Measurements from ENCODE around the gene PCP2. TPM values are rescaled to one million over a fixed set of nuclear protein-coding genes. Genes with fewer than 3 reads are reported as not detected.

Gene PCP2
- total RNA-seq, 1 experiment from 2014 or later: not detected

DNA sequence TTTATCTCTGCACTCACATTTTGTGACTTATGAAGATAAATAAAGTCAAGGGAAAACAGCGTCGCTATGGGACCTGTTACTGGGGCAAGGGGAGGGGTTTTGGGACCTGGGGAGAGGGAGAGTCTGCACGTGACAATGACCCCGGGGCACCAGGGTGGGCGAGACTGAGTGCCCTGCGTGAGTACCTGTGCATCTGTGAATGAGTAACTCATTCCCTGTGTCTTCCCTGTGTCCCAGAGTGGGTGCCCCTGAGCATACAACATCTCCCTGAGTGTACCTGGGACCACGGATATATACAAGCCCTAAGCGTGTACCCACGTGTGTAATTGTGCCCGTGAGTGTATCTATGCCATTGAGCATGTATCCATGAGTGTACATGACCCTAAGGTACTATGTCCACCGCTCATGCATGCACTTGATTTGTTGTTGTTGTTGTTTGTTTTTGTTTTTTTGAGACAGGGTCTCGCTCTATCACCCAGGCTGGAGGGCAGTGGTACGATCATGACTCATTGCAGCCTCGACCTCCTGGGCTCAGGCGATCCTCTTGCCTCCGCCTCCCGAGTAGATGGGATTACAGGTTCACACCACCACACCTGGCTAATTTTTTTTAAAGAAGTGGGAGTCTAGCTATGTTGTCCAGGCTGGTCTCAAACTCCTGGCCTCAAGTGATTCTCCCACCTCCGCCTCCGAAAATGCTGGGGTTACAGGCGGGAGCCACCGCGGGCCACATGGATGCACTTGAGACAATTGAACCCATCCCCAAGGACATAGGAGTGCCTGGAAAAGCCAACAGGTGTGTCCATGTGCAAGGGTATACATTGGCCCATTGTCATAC is 46.5 kb upstream of the PCP2 start:
- no peaks in the 10 kb centered on the region for H3K27me3 ChIP-seq (ENCODE audit: low read length)
- H3K27ac ChIP-seq (ENCODE audit: low read length): no peak overlapping the region
- H3K9ac ChIP-seq (ENCODE audit: low read length): peak overlapping the region; percentile 98
- intact Hi-C loops (cut with micrococcal nuclease): loop anchor here (1.0 kb wide), 3 partner anchors 28 to 119 kb away; no protein-coding TSS in a partner anchor
- TSS peak; percentile 86 for BruUV-seq (replicated peaks)
- peaks cover 20% of the 10 kb centered on the region for H3K79me2 ChIP-seq (ENCODE audit: low read length)
- H3K4me1 ChIP-seq (ENCODE audit: insufficient read depth, low read length): peaks cover 25% of the 10 kb centered on the region; the same call in 1 of the 2 replicates
- H3K4me2 ChIP-seq (ENCODE audit: low read length): peak overlapping the region; percentile 98
- POLR2A ChIA-PET (ENCODE audit: unreplicated experiment): no interaction called here
- no peaks in the 10 kb centered on the region for H3F3A ChIP-seq (ENCODE audit: low read length, unreplicated experiment)
- no peaks in the 10 kb centered on the region for H4K20me1 ChIP-seq (ENCODE audit: low read length)
- TF ChIP-seq EZH2phosphoT487 (IDR thresholded peaks at IDR 0.05; ENCODE audit: borderline replicate concordance, low read length) (no peak), EZH2 (IDR thresholded peaks at IDR 0.05; ENCODE audit: low read length, unreplicated experiment) (no peak)
- TF ChIP-seq, protein P1, sequence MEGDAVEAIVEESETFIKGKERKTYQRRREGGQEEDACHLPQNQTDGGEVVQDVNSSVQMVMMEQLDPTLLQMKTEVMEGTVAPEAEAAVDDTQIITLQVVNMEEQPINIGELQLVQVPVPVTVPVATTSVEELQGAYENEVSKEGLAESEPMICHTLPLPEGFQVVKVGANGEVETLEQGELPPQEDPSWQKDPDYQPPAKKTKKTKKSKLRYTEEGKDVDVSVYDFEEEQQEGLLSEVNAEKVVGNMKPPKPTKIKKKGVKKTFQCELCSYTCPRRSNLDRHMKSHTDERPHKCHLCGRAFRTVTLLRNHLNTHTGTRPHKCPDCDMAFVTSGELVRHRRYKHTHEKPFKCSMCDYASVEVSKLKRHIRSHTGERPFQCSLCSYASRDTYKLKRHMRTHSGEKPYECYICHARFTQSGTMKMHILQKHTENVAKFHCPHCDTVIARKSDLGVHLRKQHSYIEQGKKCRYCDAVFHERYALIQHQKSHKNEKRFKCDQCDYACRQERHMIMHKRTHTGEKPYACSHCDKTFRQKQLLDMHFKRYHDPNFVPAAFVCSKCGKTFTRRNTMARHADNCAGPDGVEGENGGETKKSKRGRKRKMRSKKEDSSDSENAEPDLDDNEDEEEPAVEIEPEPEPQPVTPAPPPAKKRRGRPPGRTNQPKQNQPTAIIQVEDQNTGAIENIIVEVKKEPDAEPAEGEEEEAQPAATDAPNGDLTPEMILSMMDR (conservative IDR thresholded peaks at IDR 0.05; ENCODE audit: low read depth, low read length): no peak
- peak overlapping the region; percentile 97 for H3K4me3 ChIP-seq (ENCODE audit: low read length)
- no peaks in the 10 kb centered on the region for H3K9me2 ChIP-seq (replicated peaks; ENCODE audit: low read length)
- H3K9me3 ChIP-seq (ENCODE audit: low read length): no peaks in the 10 kb centered on the region
- CTCF ChIA-PET: interaction anchor here (1.0 to 2.2 kb wide), 6 partner anchors 19 to 120 kb away, joined by 3 to 48 read pairs (median 4); no protein-coding TSS in a partner anchor
- DNase-seq: no peak
- ATAC-seq: no peak
- 0 out of 2 replicates have a peak, but pooled peaks cover 10% of the 10 kb centered on the region for H3K36me3 ChIP-seq (ENCODE audit: low read depth, low read length)
- H2AFZ ChIP-seq (ENCODE audit: low read length): peak overlapping the region; percentile 88

- ChIA-PET POLR2A (ENCODE audit: unreplicated experiment) (no interaction called here), CTCF (no interaction called here)
- H3K4me2 ChIP-seq (ENCODE audit: low read length): peak overlapping the region; percentile 67
- BruUV-seq (replicated peaks): no TSS peak
- H3K27me3 ChIP-seq (ENCODE audit: low read length): no peaks in the 10 kb centered on the region
- H3K27ac ChIP-seq (ENCODE audit: low read length): no peak overlapping the region
- H2AFZ ChIP-seq (ENCODE audit: low read length): peak overlapping the region; percentile 44
- intact Hi-C loops (cut with micrococcal nuclease): loop anchor here (1.0 kb wide), 1 partner anchor 111 kb away; no protein-coding TSS in a partner anchor
- peak; percentile 55 for DNase-seq
- H3K4me3 ChIP-seq (ENCODE audit: low read length): no peak overlapping the region
- H3K79me2 ChIP-seq (ENCODE audit: low read length): peaks cover 20% of the 10 kb centered on the region
- H3F3A ChIP-seq (ENCODE audit: low read length, unreplicated experiment): no peaks in the 10 kb centered on the region
- TF ChIP-seq, protein P1 (conservative IDR thresholded peaks at IDR 0.05; ENCODE audit: low read depth, low read length): peak; percentile 57
- no peak for TF ChIP-seq EZH2phosphoT487 (IDR thresholded peaks at IDR 0.05; ENCODE audit: borderline replicate concordance, low read length)
- H3K9me2 ChIP-seq (replicated peaks; ENCODE audit: low read length): no peaks in the 10 kb centered on the region
- no peaks in the 10 kb centered on the region for H3K9me3 ChIP-seq (ENCODE audit: low read length)
- H3K36me3 ChIP-seq (ENCODE audit: low read depth, low read length): 0 out of 2 replicates have a peak, but pooled peaks cover 10% of the 10 kb centered on the region
- H3K9ac ChIP-seq (ENCODE audit: low read length): no peak overlapping the region
- ATAC-seq: peak; percentile 52
- no peaks in the 10 kb centered on the region for H4K20me1 ChIP-seq (ENCODE audit: low read length)
- peaks cover 25% of the 10 kb centered on the region; the same call in 1 of the 2 replicates for H3K4me1 ChIP-seq (ENCODE audit: insufficient read depth, low read length)
Observed at GRCh38 chr19:7678971-7679751, 45.6 kb upstream of the PCP2 start.
